DMS53 treated with DMSO at 0.1 percent for 48 hours (cell line): Measurements from ENCODE around the gene RAB3A.

Experiments used
- DNase-seq: peaks from one replicate; lab custom pipeline; 2025; ENCODE audit not compliant: unreplicated experiment; lab: John Stamatoyannopoulos, UW

The RAB3A gene

GRCh38 chr19:18202397-18202777 lies 1.5 kb downstream of the RAB3A start:
- DNase-seq: no peak

DNA sequence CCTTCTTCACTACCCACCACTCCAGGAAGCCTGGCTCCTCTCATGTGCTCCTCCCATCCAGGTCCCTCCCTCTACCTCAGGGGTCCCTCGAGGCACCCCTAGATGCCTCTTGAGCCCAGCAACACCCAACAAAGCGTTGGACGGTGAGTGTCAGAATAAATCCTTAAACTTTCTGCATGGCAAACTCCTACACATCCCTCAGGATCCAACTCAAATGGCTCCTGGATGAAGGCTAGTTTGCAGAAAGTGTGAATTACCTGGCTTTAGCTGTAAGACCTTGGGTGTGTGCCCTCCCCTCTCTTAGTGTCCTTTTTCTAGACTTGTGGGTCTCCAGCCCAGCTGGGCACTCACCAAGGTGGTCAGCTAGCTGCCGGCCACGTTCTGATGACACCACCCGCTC lies 5.5 kb downstream of the RAB3A start:
- no peak for DNase-seq

- DNase-seq: no peak
These were observed 5.9 kb downstream of the RAB3A start for GRCh38 chr19:18197941-18198340.

DNA sequence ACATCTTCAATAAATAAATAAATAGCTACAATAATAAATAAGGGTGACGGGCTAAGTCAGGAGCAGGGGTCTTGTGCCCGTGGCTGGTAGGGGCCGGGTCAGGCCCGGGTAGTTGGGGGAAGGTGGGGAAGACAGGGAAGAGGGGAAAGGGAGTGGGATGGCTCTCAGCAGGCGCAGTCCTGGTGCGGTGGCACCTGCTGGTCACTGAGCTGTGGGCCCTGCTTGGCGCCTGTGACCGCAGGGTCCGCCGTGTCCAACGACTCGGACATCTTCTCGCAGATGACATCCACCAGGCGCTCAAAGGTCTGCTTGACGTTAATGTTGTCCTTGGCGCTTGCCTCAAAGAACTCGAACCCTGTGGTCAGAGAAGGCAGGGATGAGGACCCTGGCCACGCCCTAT lies 6.5 kb downstream of the RAB3A start:
- no peak for DNase-seq

DNA sequence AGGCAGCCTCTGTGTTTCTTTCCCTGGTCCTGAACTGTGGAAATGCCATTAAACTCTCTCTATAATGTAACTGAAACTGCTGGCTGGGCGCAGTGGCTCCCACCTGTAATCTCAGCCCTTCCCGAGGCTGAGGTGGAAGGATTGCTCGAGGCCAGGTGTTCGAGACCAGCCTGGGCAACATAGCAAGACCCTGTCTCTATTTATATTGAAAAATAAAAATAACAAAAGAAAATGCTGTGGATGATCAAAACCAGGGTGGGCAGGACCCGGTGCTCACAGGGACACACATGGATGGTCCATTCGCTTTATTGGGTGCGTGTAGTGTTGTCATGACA lies 7.4 kb downstream of the RAB3A start:
- no peak for DNase-seq

GRCh38 chr19:18194554-18195238 lies 9.1 kb downstream of the RAB3A start:
- DNase-seq: no peak

- DNase-seq: no peak
These were observed 9.7 kb downstream of the RAB3A start for GRCh38 chr19:18194181-18194530.

DNA sequence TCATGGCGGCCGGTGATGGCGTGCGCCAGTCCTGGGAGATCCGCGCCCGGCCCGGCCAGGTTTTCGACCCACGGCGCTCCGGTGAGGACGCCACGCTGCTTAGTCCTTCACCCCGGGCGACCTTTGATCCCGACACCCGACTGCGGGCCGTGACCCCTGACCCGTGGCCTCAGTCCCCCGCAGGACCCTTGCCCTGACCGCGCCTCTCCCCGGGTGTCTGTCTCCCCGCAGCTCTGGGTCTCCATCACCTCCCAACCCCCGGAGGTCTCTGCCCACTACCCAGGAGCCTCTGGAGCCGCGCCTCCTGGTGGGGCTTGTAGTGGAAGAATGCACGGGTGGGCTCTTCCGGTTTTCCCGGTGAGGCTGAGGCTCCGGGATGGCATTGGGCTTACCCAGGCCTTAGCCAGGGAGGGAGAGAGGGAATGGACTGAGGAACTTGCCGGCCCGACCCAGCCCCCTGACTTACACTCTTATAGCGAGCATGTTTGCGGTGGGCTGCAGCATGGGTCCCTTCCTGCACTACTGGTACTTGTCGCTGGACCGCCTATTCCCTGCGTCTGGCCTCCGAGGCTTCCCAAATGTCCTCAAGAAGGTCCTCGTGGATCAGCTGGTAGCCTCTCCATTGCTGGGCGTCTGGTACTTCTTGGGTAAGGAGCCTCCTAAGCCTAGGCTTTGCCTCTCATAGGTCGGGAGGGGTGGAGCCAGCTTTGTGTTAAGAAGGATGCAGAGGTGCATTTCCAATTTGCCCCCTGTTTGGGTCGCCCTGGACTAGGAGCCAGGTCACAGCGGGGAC lies 10.3 kb downstream of the RAB3A start:
- no peak for DNase-seq

DNA sequence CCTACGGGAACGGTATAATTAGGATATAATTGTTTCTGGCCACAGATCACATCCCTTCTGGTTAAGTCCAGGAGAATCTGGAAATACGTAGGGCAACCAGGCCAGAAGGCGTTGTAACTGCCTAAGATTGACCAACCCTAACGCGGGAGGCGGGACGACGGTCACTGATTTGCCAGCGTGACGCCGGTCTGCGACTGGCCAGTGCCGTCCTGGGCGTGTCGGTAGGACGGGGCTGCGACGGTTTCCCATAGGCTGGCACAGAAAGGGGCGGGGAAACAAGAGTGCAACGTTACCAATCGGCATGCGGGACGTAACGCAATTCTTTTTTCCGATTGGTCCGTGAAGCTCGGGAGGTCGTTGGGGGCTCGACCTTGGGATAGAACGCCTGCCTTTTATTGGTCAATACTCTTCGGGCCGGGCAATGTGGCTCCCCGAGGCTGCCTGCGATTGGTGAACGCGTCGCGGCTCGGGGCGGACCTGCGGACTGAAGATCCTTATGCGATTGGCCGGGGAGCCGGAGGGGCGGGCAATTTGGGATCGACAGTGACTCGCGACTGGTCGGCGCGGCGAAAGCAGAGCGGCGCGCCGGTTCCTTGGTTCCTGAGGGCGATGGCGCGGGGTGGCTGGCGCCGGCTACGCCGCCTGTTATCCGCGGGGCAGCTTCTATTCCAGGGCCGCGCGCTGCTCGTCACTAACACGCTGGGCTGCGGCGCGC lies 11.0 kb downstream of the RAB3A start, which contains the start of gene MPV17L2:
MPV17L2 (plus strand) TSS at position 546 of the 715 bp plus-strand sequence; CDS start at position 610, 64 bp downstream.
- peak; percentile 94 for DNase-seq

GRCh38 chr19:18191640-18192062 lies 12.2 kb downstream of the RAB3A start:
- no peak for DNase-seq

DNA sequence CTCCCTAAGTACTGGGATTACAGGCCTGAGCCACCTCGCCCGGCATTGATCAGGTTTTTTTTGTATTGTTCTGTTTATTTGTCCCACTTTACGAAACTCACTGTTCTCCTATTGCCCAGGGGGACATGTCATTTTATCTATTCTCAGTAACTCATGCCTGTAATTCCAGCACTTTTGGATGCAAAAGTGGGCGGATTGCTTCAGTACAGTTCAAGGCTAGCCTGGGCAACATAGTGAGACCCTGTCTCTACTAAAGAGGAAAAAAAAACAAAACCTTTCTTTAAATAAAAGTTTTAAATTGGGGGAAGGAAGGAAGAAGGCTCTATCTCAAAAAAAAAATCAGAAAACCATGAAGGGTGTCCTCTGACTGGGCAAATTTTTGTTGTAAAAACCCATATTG lies 13.6 kb downstream of the RAB3A start:
- DNase-seq: no peak

DNA sequence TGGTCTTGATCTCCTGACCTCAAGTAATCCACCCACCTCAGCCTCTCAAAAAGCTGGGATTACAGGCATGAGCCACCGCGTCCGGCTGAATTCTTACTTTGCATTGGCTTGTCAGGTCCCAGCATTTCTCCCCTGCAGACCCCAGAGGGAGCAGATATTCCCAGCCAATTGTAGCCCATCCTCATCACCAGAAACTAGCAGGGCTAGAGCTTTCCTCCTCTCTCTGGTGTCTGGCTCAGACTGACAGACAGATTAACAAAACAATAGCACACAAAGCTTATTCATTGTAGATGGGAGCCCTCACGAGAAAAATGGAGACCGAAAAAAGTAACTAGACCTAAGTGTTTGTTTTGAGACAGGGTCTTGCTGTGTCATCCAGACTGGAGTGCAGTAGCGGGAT lies 18.3 kb downstream of the RAB3A start:
- DNase-seq: no peak

DNA sequence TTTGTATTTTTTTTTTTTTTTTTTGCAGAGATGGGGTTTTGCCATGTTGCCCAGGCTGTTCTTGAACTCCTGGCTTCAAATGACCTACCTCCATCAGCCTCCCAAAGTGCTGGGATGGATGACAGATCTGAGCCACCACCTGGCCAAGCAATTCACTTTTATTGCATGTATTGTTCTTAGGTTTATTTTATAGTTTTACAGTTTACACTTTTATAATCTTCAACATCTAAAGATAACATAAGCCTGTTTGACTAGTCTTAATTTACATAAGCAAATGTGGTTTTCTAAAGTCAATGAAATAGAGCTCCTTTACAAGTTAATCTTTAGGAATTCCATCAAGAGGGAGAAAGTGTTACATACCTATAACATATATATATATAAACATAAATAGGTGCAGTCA lies 20.3 kb downstream of the RAB3A start:
- DNase-seq: no peak

DNA sequence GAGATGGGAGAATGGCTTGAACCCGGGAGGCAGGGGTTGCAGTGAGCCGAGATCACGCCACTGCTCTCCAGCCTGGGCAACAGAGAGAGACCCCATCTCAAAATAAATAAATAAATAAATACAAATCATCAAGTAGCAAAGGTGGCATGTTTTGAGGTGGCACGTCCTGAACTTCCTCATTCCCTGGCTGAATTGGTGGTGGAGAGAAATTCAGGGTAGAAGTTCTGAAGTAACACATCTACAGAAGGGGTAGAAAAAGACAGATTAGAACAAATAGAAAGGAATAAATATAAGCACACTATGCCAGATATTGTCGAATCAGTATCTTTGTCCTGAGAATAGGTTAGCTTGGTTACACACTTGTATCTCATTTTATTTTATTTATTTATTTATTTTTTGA lies 23.9 kb downstream of the RAB3A start:
- DNase-seq: no peak

DNA sequence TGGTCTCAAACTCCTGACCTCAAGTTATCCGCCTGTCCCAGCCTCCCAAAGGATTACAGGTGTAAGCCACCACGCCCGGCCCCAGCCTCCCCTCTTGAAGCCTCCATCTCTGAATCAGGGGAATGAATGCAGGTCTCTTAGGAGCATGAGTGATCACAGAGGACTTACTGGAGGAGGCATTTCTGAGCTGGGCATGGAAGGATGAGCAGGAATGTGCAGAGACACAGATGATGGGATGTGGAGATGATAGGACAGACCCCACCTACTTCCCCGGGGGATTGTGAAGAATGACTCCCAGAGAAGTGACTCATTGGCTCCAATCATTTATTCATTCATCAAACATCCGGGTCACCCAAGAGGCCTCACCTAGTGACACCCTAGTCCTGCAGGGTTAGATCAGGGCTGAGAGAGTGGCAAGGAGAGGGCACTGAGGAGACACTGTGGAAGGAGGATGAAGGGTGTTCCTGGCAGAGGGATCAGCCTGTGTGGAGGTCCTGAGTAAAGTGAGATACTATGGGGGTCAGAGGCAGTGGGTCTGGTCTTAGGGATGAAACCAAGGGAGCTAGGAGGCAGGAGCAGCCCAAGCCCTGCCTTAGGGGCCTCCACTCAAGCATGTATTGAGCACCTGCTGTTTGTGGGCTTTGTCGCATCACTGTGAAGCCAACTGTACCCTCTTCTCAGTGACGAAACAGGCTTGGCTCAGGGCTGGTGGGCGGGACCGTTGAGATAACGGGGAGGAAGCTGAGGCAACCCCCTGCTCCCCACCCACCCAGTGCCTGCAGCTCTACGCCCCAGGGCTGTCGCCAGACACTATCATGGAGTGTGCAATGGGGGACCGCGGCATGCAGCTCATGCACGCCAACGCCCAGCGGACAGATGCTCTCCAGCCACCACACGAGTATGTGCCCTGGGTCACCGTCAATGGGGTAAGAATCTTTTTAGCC lies 27.2 kb downstream of the RAB3A start:
- no peak for DNase-seq

DNA sequence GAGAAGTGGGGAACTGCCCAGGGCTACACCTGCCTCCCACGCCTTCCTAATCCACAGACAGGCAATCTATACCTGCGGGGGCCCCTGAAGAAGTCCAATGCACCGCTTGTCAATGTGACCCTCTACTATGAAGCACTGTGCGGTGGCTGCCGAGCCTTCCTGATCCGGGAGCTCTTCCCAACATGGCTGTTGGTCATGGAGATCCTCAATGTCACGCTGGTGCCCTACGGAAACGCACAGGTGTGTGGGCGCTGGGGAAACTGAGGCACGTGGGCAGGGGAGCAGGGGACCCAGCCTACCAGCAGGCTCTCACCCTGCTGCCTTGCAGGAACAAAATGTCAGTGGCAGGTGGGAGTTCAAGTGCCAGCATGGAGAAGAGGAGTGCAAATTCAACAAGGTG lies 28.9 kb downstream of the RAB3A start:
- DNase-seq: no peak

DNA sequence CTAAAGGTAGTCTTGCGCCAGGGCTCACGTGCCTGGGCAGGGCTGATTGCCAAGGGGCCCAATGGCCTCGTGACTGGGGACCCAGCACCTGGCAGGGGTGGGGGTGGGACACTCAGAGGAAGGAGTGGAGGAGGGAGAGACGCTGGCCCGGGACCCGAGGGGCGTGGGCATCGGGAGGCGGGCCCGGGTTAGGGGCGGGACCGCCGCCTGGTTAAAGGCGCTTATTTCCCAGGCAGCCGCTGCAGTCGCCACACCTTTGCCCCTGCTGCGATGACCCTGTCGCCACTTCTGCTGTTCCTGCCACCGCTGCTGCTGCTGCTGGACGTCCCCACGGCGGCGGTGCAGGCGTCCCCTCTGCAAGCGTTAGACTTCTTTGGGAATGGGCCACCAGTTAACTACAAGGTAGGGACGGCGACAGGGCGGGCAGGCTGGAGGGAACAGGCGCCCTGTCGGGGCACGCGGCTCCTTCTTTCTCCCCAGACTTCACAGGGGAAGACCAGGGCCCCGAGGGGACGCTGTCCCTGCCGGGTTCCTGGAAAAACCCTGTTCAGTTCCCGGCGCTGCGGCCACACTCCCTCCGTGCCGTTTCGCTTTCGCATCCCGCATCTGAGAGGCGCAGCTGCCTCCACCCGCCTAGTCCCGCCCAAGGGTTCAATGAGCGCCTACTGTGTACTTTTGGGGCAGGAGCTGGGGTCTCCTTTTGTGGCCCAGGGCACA lies 30.1 kb downstream of the RAB3A start, which contains the start of gene IFI30:
IFI30 (plus strand) TSS at position 242 of the 717 bp plus-strand sequence; CDS start at position 271, 29 bp downstream.
- DNase-seq: peak; percentile 59

- no peak for DNase-seq
These were observed 30.7 kb downstream of the RAB3A start for GRCh38 chr19:18173054-18173571.

GRCh38 chr19:18172331-18173053 lies 31.4 kb downstream of the RAB3A start:
- DNase-seq: no peak
